Neural crest cell (in vitro differentiated cells): ENCODE results near the gene RABL3. TPM values are rescaled to one million over a fixed set of nuclear protein-coding genes. Genes with fewer than 3 reads are reported as not detected.
"Not testable (repeated sequence)": the region's sequence is repeated elsewhere in the genome, so short reads cannot be mapped to it uniquely, and the experiment has no call there.

Source experiments
- DNase-seq: peaks from one replicate; pipeline ENCODE4 v3.0.0; 2021; ENCODE audit warnings: low read depth, mixed read lengths, low spot score
- H3K27ac Mint-ChIP-seq: one replicate; pipeline ENCODE4 v1.8.0; 2021; ENCODE audit warnings: mild to moderate bottlenecking, mixed read lengths; ENCODE audit not compliant: unreplicated experiment
- H3K27me3 Mint-ChIP-seq: 2 replicates; pipeline ENCODE4 v1.8.0; 2021; ENCODE audit warnings: low read depth, mild to moderate bottlenecking, mixed read lengths
- H3K36me3 Mint-ChIP-seq: 2 replicates; pipeline ENCODE4 v1.8.0; 2021; ENCODE audit warnings: low read depth, mild to moderate bottlenecking, mixed read lengths
- H3K4me1 Mint-ChIP-seq: 2 replicates; pipeline ENCODE4 v1.8.0; 2021; ENCODE audit warnings: mixed read lengths
- H3K4me3 Mint-ChIP-seq: one replicate; pipeline ENCODE4 v1.8.0; 2021; ENCODE audit warnings: mild to moderate bottlenecking, mixed read lengths
- H3K9me3 Mint-ChIP-seq: 2 replicates; pipeline ENCODE4 v1.8.0; 2021; ENCODE audit warnings: mixed read lengths
- total RNA-seq: library from RNA; stranded (reverse); gene quantifications from 2 replicates; pipeline ENCODE4 v1.2.1, GENCODE V29; 2021
- TF ChIP-seq, protein P1 (sequence below): fragments of 200-600 bp; sonication (generic); conservative IDR thresholded peaks from 2 replicates; pipeline ENCODE4 v1.5.0; 2021; ENCODE audit warnings: antibody characterized with exemption, mild to moderate bottlenecking

RABL3 gene
- total RNA-seq, 1 donor from 2014 or later = 16.5 TPM

DNA sequence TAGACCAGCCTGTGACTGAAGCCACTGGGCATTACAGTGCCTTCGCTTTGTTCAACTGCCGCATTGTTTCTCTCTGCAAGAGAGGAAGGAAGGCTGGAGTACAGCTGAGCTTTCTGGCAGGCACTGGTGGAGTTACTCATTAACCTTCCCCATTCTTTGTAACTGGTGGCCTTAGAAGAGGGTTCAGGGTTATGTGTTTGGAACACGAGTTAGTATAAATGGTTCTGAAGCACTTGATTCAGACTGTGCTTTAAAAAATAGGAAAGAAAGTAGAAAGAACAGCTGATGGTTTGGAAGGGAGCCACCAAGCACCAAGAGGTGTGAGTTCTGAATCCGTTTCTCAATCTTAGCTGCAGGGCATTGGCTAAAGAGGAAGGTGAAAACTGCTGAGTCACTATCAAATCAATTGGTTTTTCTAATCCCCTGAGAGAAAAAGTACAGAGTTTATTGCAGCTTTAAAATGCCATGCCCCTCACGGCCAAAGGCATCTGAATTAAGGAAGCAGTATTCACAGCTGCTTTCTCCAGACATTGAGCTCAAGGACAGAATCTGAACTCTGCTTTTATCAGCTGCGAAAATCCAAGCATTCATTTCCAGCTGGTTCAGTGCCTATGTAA lies 63.9 kb downstream of the RABL3 start:
- no peaks in the 10 kb centered on the region for H3K27me3 Mint-ChIP-seq
- H3K4me1 Mint-ChIP-seq = peaks cover 46% of the 10 kb centered on the region
- no peak for DNase-seq
- TF ChIP-seq, protein P1, sequence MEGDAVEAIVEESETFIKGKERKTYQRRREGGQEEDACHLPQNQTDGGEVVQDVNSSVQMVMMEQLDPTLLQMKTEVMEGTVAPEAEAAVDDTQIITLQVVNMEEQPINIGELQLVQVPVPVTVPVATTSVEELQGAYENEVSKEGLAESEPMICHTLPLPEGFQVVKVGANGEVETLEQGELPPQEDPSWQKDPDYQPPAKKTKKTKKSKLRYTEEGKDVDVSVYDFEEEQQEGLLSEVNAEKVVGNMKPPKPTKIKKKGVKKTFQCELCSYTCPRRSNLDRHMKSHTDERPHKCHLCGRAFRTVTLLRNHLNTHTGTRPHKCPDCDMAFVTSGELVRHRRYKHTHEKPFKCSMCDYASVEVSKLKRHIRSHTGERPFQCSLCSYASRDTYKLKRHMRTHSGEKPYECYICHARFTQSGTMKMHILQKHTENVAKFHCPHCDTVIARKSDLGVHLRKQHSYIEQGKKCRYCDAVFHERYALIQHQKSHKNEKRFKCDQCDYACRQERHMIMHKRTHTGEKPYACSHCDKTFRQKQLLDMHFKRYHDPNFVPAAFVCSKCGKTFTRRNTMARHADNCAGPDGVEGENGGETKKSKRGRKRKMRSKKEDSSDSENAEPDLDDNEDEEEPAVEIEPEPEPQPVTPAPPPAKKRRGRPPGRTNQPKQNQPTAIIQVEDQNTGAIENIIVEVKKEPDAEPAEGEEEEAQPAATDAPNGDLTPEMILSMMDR = no peak
- H3K4me3 Mint-ChIP-seq = no peak overlapping the region
- peak overlapping the region; percentile 85 for H3K27ac Mint-ChIP-seq
- peaks cover 3% of the 10 kb centered on the region for H3K36me3 Mint-ChIP-seq
- H3K9me3 Mint-ChIP-seq = no peaks in the 10 kb centered on the region

- H3K27me3 Mint-ChIP-seq, H3K4me3 Mint-ChIP-seq, H3K27ac Mint-ChIP-seq, H3K36me3 Mint-ChIP-seq, H3K9me3 Mint-ChIP-seq, DNase-seq: not testable (repeated sequence)
- peaks cover 44% of the 10 kb centered on the region for H3K4me1 Mint-ChIP-seq
These were observed 65.1 kb downstream of the RABL3 start for GRCh38 chr3:120677193-120677592.

DNA sequence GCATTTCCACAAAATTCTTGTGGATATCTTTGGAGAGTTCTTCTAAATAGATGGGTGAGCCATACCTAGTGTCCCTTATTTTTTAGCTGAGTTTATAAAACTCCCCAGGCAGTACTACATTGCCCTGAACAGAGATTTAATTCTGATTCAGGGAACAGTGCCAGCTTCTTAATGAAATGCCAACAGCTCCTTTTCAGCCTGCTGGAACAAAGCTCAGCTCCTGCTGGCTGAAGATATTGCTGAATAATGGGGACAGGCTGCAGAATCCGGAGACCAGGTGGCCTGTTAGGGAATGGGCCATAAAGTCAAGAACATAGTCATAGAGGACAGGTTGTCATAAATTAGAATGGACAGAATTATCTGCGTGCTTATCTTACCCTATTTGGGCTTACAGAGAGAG lies 69.2 kb downstream of the RABL3 start:
- H3K27me3 Mint-ChIP-seq = no peaks in the 10 kb centered on the region
- DNase-seq = no peak
- H3K9me3 Mint-ChIP-seq = no peaks in the 10 kb centered on the region
- TF ChIP-seq, protein P1 = no peak
- H3K4me1 Mint-ChIP-seq = peaks cover 7% of the 10 kb centered on the region
- no peak overlapping the region for H3K4me3 Mint-ChIP-seq
- H3K36me3 Mint-ChIP-seq = no peaks in the 10 kb centered on the region
- H3K27ac Mint-ChIP-seq = no peak overlapping the region

DNA sequence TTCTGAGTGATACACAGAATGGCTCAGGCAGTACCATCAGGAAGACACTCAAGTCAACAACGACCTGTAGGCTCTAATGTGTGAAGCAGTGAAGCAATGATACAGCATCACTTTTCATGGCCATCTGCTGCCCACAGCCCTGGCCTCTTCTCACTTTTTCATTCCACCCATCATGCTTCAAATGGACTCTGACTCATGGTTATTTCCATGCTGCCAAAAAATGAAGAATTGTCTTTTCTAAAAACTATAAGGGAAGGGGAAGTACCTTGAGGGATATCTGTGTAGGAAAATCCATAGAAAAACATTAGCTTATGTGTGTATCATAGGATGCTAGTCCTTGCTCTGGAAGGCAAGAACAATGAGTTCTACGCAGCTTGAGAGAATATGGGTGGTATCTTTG lies 71.7 kb downstream of the RABL3 start:
- no peak for DNase-seq
- TF ChIP-seq, protein P1 = no peak
- no peaks in the 10 kb centered on the region for H3K4me1 Mint-ChIP-seq
- H3K4me3 Mint-ChIP-seq = no peak overlapping the region
- no peaks in the 10 kb centered on the region for H3K36me3 Mint-ChIP-seq
- H3K27ac Mint-ChIP-seq = no peak overlapping the region
- H3K27me3 Mint-ChIP-seq = no peaks in the 10 kb centered on the region
- no peaks in the 10 kb centered on the region for H3K9me3 Mint-ChIP-seq

DNA sequence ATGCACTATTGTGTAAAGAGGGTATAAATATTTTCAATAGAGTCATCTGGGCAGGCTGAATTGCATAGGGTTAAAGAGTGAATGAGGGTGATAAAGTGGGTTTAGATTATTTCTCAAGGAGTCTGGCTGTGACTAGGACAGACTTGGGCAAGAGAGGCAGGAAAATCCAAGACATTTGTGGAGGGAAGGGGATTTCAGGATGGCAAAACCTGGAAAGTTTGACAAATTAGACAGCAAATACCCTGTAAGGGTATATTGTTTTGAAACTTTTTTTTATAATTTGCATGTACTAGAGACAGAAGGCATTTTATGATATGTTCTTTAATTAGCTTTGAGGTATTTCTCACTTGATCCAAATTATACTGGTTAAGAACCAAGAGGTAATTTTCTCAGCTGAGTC lies 77.4 kb downstream of the RABL3 start:
- H3K27me3 Mint-ChIP-seq = peaks cover 11% of the 10 kb centered on the region
- H3K4me1 Mint-ChIP-seq = no peaks in the 10 kb centered on the region
- H3K27ac Mint-ChIP-seq = no peak overlapping the region
- no peaks in the 10 kb centered on the region for H3K36me3 Mint-ChIP-seq
- TF ChIP-seq, protein P1 = no peak
- H3K9me3 Mint-ChIP-seq = no peaks in the 10 kb centered on the region
- no peak for DNase-seq
- H3K4me3 Mint-ChIP-seq = no peak overlapping the region

DNA sequence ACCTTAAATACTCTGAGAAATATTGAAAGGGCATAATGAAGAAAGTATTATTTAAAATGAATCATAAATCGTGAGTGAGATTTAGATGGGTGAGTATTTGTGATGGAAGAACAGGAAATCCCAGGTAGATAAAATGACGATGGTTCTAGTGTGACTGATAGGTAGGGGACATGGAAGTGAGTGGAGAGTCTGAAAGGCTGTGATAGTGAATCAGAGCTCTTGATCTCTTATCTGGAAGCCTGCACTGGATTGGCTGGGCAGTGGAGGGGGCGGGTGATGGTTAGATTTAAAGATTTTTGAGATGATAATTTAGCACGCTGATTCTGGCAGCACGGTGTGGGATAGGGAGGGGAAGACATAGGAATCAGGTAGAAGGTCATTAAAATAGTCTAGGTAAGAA lies 80.4 kb downstream of the RABL3 start:
- DNase-seq = no peak
- peaks cover 5% of the 10 kb centered on the region for H3K9me3 Mint-ChIP-seq
- no peak overlapping the region for H3K27ac Mint-ChIP-seq
- TF ChIP-seq, protein P1 = no peak
- H3K36me3 Mint-ChIP-seq = no peaks in the 10 kb centered on the region
- peaks cover 11% of the 10 kb centered on the region for H3K27me3 Mint-ChIP-seq
- H3K4me3 Mint-ChIP-seq = no peak overlapping the region
- no peaks in the 10 kb centered on the region for H3K4me1 Mint-ChIP-seq
